Measurements from ENCODE around the gene CD55.

The CD55 gene

GRCh38 chr1:207362962-207363860 lies 41.7 kb downstream of the CD55 start:
- H3K4me3 ChIP-seq = no peak overlapping the region
- TF ChIP-seq CTCF (IDR thresholded peaks at IDR 0.05) = no peak

GRCh38 chr1:207363871-207364270 lies 42.4 kb downstream of the CD55 start:
- no peak for TF ChIP-seq CTCF (IDR thresholded peaks at IDR 0.05)
- H3K4me3 ChIP-seq = no peak overlapping the region
- H3K27ac ChIP-seq = no peak overlapping the region
- DNase-seq (ENCODE audit: low spot score) = no peak

More at GRCh38 chr1:207362962-207363860, 41.7 kb downstream of the CD55 start:
- H3K27ac ChIP-seq = no peak overlapping the region
- no peak for DNase-seq (ENCODE audit: low spot score)

GRCh38 chr1:207364614-207365013 lies 43.1 kb downstream of the CD55 start:
- no peak for TF ChIP-seq CTCF (IDR thresholded peaks at IDR 0.05)
- H3K4me3 ChIP-seq = no peak overlapping the region
- no peak for DNase-seq (ENCODE audit: low spot score)
- H3K27ac ChIP-seq = no peak overlapping the region

- no peak for TF ChIP-seq CTCF (IDR thresholded peaks at IDR 0.05)
- H3K4me3 ChIP-seq = no peak overlapping the region
- H3K27ac ChIP-seq = no peak overlapping the region
- no peak for DNase-seq (ENCODE audit: low spot score)
These were observed 43.6 kb downstream of the CD55 start for GRCh38 chr1:207365063-207365462.

GRCh38 chr1:207366022-207366421 lies 44.5 kb downstream of the CD55 start:
- DNase-seq (ENCODE audit: low spot score) = no peak
- Histone ChIP-seq H3K27ac (no peak overlapping the region), H3K4me3 (no peak overlapping the region)
- TF ChIP-seq CTCF (IDR thresholded peaks at IDR 0.05) = no peak

- Histone ChIP-seq H3K27ac (no peak overlapping the region), H3K4me3 (no peak overlapping the region)
- DNase-seq (ENCODE audit: low spot score) = no peak
- no peak for TF ChIP-seq CTCF (IDR thresholded peaks at IDR 0.05)
These were observed 67.2 kb downstream of the CD55 start for GRCh38 chr1:207388721-207389120.

Measured in coronary artery (tissue), 2 donors.